ENCODE data around the gene PRUNE2. TPM values are rescaled to one million over a fixed set of nuclear protein-coding genes. Genes with fewer than 3 reads are reported as not detected.

The PRUNE2 gene
- polyA plus RNA-seq, 1 donor (not counting 4 experiments of a cell fraction or from before 2014, with no cell fraction given), result 0.41 TPM

GRCh38 chr9:76916231-76916630 is 10.3 kb upstream of the PRUNE2 start:
- FAIRE-seq (no peak), DNase-seq (ENCODE audit: low read depth, low spot score) (no peak)
- Histone ChIP-seq H3K36me3 (ENCODE audit: control insufficient read depth in 2 of 2, extremely low read depth in 1 of 2, insufficient read depth in 2 of 2, low read length in 2 of 2) (no peaks in the 10 kb centered on the region), H3K9ac (ENCODE audit: control insufficient read depth, extremely low read depth, insufficient read depth, low read length) (no peak overlapping the region), H3K4me2 (ENCODE audit: control insufficient read depth, extremely low read depth, insufficient read depth, low read depth, low read length) (no peak overlapping the region), H3K4me1 (ENCODE audit: control insufficient read depth, extremely low read depth, insufficient read depth, low read length) (no peaks in the 10 kb centered on the region), H3K79me2 (ENCODE audit: control insufficient read depth, insufficient read depth, low read length) (no peaks in the 10 kb centered on the region), H3K9me1 (ENCODE audit: control insufficient read depth, extremely low read depth, insufficient read depth, low read length) (peaks cover 2% of the 10 kb centered on the region), H3K4me3 (ENCODE audit: control insufficient read depth in 2 of 3, extremely low read depth in 1 of 3, insufficient read depth in 2 of 3, low read depth in 1 of 3, low read length in 3 of 3) (no peak overlapping the region), H3K9me3 (ENCODE audit: control insufficient read depth, low read depth, low read length) (no peaks in the 10 kb centered on the region), H4K20me1 (ENCODE audit: control insufficient read depth, extremely low read depth, insufficient read depth, low read length) (no peaks in the 10 kb centered on the region), H2AFZ (ENCODE audit: control insufficient read depth, low read length) (no peak overlapping the region), H3K27me3 (ENCODE audit: control insufficient read depth, extremely low read depth, insufficient read depth, low read length) (no peaks in the 10 kb centered on the region), H3K27ac (ENCODE audit: control insufficient read depth, insufficient read depth, low read length) (no peak overlapping the region)
- dilution Hi-C loops (cut with MboI; ENCODE audit: extremely low pct_ligation_motif_present, low sequenced_read_pairs), result no loop called here
- TF ChIP-seq EZH2 (IDR thresholded peaks at IDR 0.05; ENCODE audit: low read length) (no peak), CTCF (optimal IDR thresholded peaks at IDR 0.05 in 1 of 3, IDR thresholded peaks at IDR 0.05 in 1 of 3, conservative IDR thresholded peaks at IDR 0.05 in 1 of 3; ENCODE audit: extremely low read depth in 1 of 3, insufficient read depth in 2 of 3, low read length in 3 of 3) (no peak)

- H3K4me1 ChIP-seq (ENCODE audit: control insufficient read depth, extremely low read depth, insufficient read depth, low read length), result no peaks in the 10 kb centered on the region
- peaks cover 2% of the 10 kb centered on the region for H3K9me1 ChIP-seq (ENCODE audit: control insufficient read depth, extremely low read depth, insufficient read depth, low read length)
- H3K36me3 ChIP-seq (ENCODE audit: control insufficient read depth in 2 of 2, extremely low read depth in 1 of 2, insufficient read depth in 2 of 2, low read length in 2 of 2), result no peaks in the 10 kb centered on the region
- dilution Hi-C loops (cut with MboI; ENCODE audit: extremely low pct_ligation_motif_present, low sequenced_read_pairs), result no loop called here
- no peak overlapping the region for H2AFZ ChIP-seq (ENCODE audit: control insufficient read depth, low read length)
- H3K9ac ChIP-seq (ENCODE audit: control insufficient read depth, extremely low read depth, insufficient read depth, low read length), result no peak overlapping the region
- no peaks in the 10 kb centered on the region for H3K79me2 ChIP-seq (ENCODE audit: control insufficient read depth, insufficient read depth, low read length)
- TF ChIP-seq CTCF (optimal IDR thresholded peaks at IDR 0.05 in 1 of 3, IDR thresholded peaks at IDR 0.05 in 1 of 3, conservative IDR thresholded peaks at IDR 0.05 in 1 of 3; ENCODE audit: extremely low read depth in 1 of 3, insufficient read depth in 2 of 3, low read length in 3 of 3) (no peak), EZH2 (IDR thresholded peaks at IDR 0.05; ENCODE audit: low read length) (no peak)
- FAIRE-seq (no peak), DNase-seq (ENCODE audit: low read depth, low spot score) (no peak)
- no peak overlapping the region for H3K4me2 ChIP-seq (ENCODE audit: control insufficient read depth, extremely low read depth, insufficient read depth, low read depth, low read length)
- no peaks in the 10 kb centered on the region for H3K27me3 ChIP-seq (ENCODE audit: control insufficient read depth, extremely low read depth, insufficient read depth, low read length)
- H4K20me1 ChIP-seq (ENCODE audit: control insufficient read depth, extremely low read depth, insufficient read depth, low read length), result no peaks in the 10 kb centered on the region
- H3K27ac ChIP-seq (ENCODE audit: control insufficient read depth, insufficient read depth, low read length), result no peak overlapping the region
- H3K4me3 ChIP-seq (ENCODE audit: control insufficient read depth in 2 of 3, extremely low read depth in 1 of 3, insufficient read depth in 2 of 3, low read depth in 1 of 3, low read length in 3 of 3), result no peak overlapping the region
- no peaks in the 10 kb centered on the region for H3K9me3 ChIP-seq (ENCODE audit: control insufficient read depth, low read depth, low read length)
Measured at GRCh38 chr9:76913467-76913866, 7.6 kb upstream of the PRUNE2 start.

Data from keratinocyte (primary cell).